Measurements from ENCODE around the gene WDR44.
A peak's percentile ranks its signal among the peaks of the same experiment; 100 is the strongest.
"Not testable (repeated sequence)": the region's sequence is repeated elsewhere in the genome, so short reads cannot be mapped to it uniquely, and the experiment has no call there.

WDR44 gene, protein sequence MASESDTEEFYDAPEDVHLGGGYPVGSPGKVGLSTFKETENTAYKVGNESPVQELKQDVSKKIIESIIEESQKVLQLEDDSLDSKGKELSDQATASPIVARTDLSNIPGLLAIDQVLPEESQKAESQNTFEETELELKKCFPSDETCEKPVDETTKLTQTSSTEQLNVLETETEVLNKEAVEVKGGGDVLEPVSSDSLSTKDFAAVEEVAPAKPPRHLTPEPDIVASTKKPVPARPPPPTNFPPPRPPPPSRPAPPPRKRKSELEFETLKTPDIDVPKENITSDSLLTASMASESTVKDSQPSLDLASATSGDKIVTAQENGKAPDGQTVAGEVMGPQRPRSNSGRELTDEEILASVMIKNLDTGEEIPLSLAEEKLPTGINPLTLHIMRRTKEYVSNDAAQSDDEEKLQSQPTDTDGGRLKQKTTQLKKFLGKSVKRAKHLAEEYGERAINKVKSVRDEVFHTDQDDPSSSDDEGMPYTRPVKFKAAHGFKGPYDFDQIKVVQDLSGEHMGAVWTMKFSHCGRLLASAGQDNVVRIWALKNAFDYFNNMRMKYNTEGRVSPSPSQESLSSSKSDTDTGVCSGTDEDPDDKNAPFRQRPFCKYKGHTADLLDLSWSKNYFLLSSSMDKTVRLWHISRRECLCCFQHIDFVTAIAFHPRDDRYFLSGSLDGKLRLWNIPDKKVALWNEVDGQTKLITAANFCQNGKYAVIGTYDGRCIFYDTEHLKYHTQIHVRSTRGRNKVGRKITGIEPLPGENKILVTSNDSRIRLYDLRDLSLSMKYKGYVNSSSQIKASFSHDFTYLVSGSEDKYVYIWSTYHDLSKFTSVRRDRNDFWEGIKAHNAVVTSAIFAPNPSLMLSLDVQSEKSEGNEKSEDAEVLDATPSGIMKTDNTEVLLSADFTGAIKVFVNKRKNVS
- total RNA-seq, result 29.4 to 68.6 (median 52.2) reads per million in 9 experiments

DNA sequence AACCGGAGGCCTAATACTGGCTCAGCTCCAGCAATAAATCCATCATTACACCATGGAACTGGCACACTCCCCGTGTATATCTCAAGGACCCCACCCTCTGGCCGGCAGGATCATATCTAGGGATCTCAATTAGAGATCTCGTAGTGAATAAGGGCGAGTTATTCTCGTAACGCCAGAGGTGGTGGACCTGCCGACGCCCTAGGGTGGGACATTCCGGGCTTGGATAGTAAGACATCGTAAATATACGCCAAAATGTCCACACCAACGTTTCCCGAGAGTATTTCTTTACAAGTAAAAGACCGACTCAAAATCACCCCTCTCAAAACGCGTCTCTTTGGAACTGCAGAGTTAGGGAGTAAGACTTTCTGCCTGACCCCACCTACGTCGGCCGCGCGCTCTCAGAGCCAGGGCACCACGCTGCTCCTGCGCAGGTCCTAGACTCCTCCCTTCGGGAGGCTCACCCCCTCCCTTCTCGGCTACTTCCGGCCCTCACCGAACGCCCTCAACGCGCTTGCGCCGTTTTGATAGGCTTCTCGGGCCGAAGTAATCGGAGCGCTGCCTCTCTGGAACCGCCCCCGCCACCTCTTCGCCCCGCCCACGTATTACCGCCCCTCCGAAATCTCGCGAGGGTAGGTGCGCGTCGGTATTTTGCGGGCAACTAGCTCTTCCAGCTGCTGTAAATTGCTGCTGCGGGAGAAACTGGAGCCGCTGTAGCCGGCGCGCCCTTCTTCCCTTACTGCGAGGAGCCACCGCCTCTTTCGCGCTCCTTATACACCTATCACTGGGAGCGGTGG is at the start of gene WDR44:
TSS of gene WDR44 (plus strand) at position 643 of the 794 bp plus-strand sequence. CDS start 398 bp downstream, outside the sequence.
- peak; percentile 87 for ATAC-seq (replicated peaks)
- DNase-seq, result peak; percentile 90 to 94 (median 91)
- H3K27ac Mint-ChIP-seq, result peak within 1 kb of the TSS; percentile 95 to 98
- peak within 1 kb of the TSS; percentile 95 to 98 for H3K4me3 Mint-ChIP-seq
- H3K36me3 Mint-ChIP-seq (ENCODE audit: insufficient read depth), result peaks cover 15% of the 10 kb centered on the region
- H3K9me3 Mint-ChIP-seq, result peaks cover 0 to 1% of the 10 kb centered on the region in 2 donors
- H3K4me1 Mint-ChIP-seq (ENCODE audit: low read depth in 2 of 2), result peaks cover 7 to 34% of the 10 kb centered on the region in 2 donors
- no peaks in the 10 kb centered on the region for H3K27me3 Mint-ChIP-seq

DNA sequence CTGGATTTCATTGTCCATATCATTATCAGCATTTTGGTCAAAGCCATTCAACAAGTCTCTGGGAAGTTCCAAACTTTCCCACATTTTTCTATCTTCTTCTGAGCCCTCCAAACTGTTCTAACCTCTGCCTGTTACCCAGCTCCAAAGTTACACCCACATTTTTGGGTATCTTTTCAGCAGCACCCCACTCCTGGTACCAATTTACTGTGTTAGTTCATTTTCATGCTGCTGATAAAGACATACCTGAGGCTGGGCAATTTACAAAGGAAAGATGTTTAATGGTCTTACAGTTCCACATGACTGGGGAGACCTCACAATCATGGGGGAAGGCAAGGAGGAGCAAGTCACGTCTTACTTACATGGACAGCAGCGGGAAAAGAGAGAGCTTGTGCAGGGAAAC is 40.1 kb upstream of the WDR44 start:
- H3K27me3 Mint-ChIP-seq; H3K27ac Mint-ChIP-seq; H3K4me1 Mint-ChIP-seq (ENCODE audit: low read depth in 2 of 2); H3K9me3 Mint-ChIP-seq; H3K36me3 Mint-ChIP-seq (ENCODE audit: insufficient read depth); DNase-seq; ATAC-seq (replicated peaks); H3K4me3 Mint-ChIP-seq: not testable (repeated sequence)

DNA sequence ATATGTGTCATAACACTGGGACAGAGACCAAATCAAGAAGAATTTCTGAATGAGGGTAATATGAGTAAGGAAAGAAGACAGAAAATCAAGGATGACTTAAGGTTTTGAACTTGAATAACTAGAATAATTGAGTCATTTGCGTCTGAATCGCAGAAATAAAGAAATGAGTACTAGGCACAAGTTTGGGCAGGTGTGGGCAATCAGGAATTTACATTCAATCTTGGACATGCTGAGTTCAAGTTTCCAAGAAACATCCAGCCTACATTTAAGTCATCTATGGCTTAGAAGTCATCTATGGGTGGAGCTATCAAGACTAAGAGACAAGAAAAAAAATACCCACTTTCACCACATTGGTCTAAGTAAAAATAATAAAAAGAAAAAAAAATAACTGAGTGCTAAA is 30.4 kb upstream of the WDR44 start:
- DNase-seq (no peak), ATAC-seq (replicated peaks) (no peak)
- Mint-ChIP-seq H3K27me3 (peaks cover 16 to 18% of the 10 kb centered on the region in 2 donors), H3K9me3 (no peaks in the 10 kb centered on the region), H3K27ac (no peak overlapping the region), H3K4me1 (ENCODE audit: low read depth in 2 of 2) (no peaks in the 10 kb centered on the region), H3K4me3 (no peak overlapping the region), H3K36me3 (ENCODE audit: insufficient read depth) (no peaks in the 10 kb centered on the region)

DNA sequence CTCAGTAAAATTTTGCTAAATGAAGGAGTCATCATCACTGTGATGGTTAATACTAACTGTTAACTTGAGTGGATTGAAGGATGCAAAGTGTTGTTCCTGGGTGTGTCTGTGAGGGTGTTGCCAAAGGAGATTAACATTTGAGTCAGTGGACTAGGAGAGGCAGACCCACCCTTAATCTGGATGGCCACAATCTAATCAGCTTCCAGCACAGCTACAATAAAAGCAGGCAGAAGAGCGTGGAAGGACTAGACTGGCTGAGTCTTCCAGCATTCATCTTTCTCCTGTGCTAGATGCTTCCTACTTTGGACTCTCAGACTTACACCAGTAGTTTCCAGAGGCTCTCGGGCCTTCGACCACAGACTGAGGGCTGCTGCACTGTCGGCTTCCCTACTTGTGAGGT is 21.3 kb upstream of the WDR44 start:
- ATAC-seq (replicated peaks) (no peak), DNase-seq (no peak)
- no peaks in the 10 kb centered on the region for H3K9me3 Mint-ChIP-seq
- no peaks in the 10 kb centered on the region for H3K36me3 Mint-ChIP-seq (ENCODE audit: insufficient read depth)
- no peaks in the 10 kb centered on the region for H3K4me1 Mint-ChIP-seq (ENCODE audit: low read depth in 2 of 2)
- H3K27me3 Mint-ChIP-seq, result no peaks in the 10 kb centered on the region
- H3K4me3 Mint-ChIP-seq, result no peak overlapping the region
- no peak overlapping the region for H3K27ac Mint-ChIP-seq

DNA sequence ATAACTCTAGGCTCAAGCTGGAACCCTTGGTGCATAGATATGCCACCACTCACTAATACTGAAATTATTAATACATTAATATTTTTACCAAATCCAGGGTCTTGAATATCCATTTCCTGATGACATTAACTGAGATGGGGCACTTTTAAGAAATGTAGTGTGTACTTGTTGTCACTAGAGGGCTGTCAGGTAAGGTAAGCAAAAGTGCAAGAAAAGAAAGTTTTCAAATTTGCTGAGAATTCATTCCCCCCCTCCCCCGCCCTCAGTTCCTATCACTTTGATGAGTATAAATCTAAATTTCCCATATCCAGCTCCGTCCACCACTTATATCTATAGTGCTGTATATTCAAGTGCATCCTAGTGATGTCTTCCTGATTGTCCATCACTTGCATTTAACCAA is 20.5 kb upstream of the WDR44 start:
- Mint-ChIP-seq H3K27ac (no peak overlapping the region), H3K27me3 (no peaks in the 10 kb centered on the region), H3K4me3 (no peak overlapping the region), H3K36me3 (ENCODE audit: insufficient read depth) (no peaks in the 10 kb centered on the region), H3K4me1 (ENCODE audit: low read depth in 2 of 2) (no peaks in the 10 kb centered on the region), H3K9me3 (no peaks in the 10 kb centered on the region)
- no peak for DNase-seq
- no peak for ATAC-seq (replicated peaks)

DNA sequence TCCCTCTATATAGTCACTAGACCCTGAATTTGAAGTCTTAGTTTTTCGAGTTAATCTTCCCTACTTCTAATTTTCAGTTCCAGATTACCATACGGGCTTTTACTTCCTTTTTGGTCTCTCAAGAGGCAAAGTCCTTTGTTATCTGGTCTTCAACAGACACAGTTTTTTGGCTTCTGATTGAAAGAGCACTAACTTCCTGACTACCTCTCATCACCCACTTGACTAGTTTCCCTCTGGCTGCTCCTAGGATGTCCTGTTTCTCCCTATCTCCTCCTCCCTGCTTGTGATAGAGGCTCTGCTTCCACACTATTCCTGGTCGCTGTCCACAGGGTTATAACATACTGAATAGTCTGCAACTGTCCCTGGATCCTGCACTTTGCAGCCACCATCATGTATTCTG is 16.7 kb upstream of the WDR44 start:
- H3K4me3 Mint-ChIP-seq, result no peak overlapping the region
- no peak overlapping the region for H3K27ac Mint-ChIP-seq
- no peaks in the 10 kb centered on the region for H3K36me3 Mint-ChIP-seq (ENCODE audit: insufficient read depth)
- H3K27me3 Mint-ChIP-seq, result no peaks in the 10 kb centered on the region
- H3K9me3 Mint-ChIP-seq, result no peaks in the 10 kb centered on the region
- ATAC-seq (replicated peaks) (no peak), DNase-seq (no peak)
- H3K4me1 Mint-ChIP-seq (ENCODE audit: low read depth in 2 of 2), result no peaks in the 10 kb centered on the region

DNA sequence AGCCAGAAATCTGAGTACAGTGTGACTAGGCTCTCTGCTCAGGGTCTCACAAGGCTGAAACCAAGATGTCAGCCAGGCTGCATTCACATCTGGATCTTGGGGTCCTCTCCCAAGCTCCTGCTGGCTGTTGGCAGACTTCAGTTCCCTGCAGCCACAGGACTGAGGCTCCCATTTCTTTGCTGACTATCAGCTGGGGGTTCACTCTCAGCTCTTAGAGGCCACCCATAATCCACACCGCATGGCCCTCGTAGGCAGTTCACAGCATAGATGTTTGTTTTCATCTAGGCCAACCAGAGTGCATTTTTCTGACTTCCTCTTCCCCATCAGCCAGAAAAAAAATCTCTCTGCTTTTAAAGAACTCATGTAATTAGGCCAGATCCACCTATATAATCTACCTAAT is 8.2 kb upstream of the WDR44 start:
- Mint-ChIP-seq H3K36me3 (ENCODE audit: insufficient read depth) (no peaks in the 10 kb centered on the region), H3K4me1 (ENCODE audit: low read depth in 2 of 2) (no peaks in the 10 kb centered on the region), H3K27me3 (no peaks in the 10 kb centered on the region), H3K27ac (no peak overlapping the region), H3K4me3 (no peak overlapping the region), H3K9me3 (peaks cover 0 to 1% of the 10 kb centered on the region in 2 donors)
- ATAC-seq (replicated peaks) (no peak), DNase-seq (no peak)

DNA sequence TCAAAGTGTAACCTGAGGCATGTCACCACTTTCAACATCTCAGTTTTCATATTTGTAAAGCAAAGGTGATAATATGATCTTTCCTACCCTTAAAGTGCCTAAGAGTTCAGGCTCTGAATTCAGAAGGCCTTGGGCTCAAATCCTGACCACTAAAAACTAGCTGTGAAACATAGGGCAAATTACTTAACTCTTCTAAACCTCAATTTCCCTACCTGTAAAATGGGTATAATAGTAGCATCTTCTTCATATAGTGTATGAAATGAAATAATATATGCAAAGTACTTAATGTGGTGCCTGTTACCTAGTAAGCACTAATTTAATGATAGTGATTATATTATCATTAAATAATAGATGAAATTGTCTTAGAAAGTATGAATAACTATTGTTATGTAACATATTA is 7.0 kb upstream of the WDR44 start:
- DNase-seq, result no peak
- no peaks in the 10 kb centered on the region for H3K27me3 Mint-ChIP-seq
- ATAC-seq (replicated peaks), result no peak
- no peak overlapping the region for H3K27ac Mint-ChIP-seq
- no peak overlapping the region for H3K4me3 Mint-ChIP-seq
- no peaks in the 10 kb centered on the region for H3K4me1 Mint-ChIP-seq (ENCODE audit: low read depth in 2 of 2)
- peaks cover 0 to 1% of the 10 kb centered on the region in 2 donors for H3K9me3 Mint-ChIP-seq
- H3K36me3 Mint-ChIP-seq (ENCODE audit: insufficient read depth), result no peaks in the 10 kb centered on the region

DNA sequence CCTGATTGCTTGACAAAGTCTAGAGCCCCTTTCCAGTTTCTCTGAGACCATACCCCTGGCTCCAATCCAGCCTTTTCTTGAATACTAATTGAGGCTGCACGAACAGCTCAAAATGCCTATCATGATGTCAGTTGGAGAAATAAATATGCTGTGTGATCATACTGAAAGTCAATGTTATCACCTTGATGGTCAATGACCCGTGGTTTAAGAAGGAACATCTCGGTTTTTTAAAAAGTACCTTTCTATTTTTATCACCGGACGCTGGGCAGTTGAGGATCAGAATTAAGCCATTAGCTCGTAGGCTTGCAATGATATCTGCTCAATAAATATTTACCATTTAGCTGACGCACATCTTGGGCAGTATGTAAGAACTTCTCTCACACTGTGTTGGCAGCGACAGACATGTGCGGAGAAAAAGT is 852 bp upstream of the WDR44 start:
- Mint-ChIP-seq H3K9me3 (peaks cover 0 to 1% of the 10 kb centered on the region in 2 donors), H3K4me3 (peak overlapping the region; percentile 95 to 98), H3K27ac (peak overlapping the region in 1 of 2 donors; percentile 98), H3K36me3 (ENCODE audit: insufficient read depth) (peaks cover 15% of the 10 kb centered on the region), H3K4me1 (ENCODE audit: low read depth in 2 of 2) (peaks cover 7 to 28% of the 10 kb centered on the region in 2 donors), H3K27me3 (no peaks in the 10 kb centered on the region)
- DNase-seq (no peak), ATAC-seq (replicated peaks) (no peak)

DNA sequence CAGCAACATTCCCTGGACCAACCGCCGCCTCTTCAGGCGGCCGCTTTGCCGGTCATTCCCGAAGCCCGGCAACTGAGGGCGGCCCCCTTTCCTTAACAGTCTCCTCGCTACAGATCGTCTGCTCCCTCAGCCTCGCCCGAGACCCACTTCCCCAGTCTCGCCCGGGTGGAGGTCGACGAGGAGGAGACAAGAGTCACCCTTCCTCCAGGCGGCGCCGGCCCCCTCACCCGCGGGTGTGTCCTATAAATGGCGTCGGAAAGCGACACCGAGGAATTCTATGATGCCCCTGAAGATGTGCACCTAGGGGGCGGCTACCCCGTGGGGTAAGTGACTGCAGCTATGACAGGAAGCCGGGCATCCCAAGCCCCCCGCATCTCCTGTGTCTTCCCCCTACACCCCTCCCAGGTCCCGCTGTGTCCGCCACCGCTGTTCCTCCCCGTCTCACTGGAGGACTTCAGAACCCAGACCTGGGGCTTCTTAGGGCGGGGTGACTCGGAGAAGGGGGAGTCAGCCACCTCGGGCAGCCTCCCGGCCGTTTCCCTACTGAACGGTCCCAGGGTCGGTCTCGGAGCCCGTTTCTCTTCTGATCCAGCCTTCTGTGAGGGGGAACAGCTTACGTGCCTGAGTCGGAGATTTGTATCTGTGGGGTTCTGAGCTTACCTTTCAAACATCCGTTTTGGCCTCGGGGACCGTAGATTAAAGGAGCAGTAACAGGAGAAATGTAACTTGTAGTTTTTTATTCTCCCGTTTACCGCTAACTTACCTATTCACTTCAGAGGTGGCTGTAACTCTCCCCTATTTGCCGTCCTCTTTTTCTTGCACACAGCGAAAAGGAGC is 570 bp downstream of the WDR44 start:
- H3K4me1 Mint-ChIP-seq (ENCODE audit: low read depth in 2 of 2), result peaks cover 7 to 36% of the 10 kb centered on the region in 2 donors
- H3K9me3 Mint-ChIP-seq, result no peaks in the 10 kb centered on the region
- H3K27ac Mint-ChIP-seq, result peak overlapping the region; percentile 95 to 98
- DNase-seq (peak; percentile 22 to 29 (median 27)), ATAC-seq (replicated peaks) (peak; percentile 44)
- H3K36me3 Mint-ChIP-seq (ENCODE audit: insufficient read depth), result peaks cover 15% of the 10 kb centered on the region
- peak overlapping the region; percentile 95 to 98 for H3K4me3 Mint-ChIP-seq
- no peaks in the 10 kb centered on the region for H3K27me3 Mint-ChIP-seq

DNA sequence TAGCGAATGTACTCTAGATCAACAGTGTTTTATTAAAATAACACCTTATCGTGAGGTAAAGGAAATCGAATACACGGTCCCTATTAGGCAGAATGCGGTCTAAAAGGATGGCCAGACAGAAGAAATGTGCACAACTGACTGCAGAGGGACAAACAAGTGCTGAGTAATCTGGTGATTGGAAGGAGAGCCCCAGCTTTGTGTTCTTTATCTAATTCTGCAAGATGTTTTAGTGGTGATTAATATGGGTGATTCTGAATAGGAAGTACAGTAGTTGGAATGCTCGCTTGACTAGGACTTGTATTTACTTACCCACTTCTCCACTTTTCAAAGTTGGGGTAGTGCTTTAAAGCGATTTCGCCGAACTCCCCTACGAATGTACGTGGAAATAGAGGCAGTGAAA is 1.2 kb downstream of the WDR44 start:
- H3K27ac Mint-ChIP-seq, result peak overlapping the region; percentile 95 to 98
- H3K9me3 Mint-ChIP-seq, result no peaks in the 10 kb centered on the region
- peaks cover 7 to 36% of the 10 kb centered on the region in 2 donors for H3K4me1 Mint-ChIP-seq (ENCODE audit: low read depth in 2 of 2)
- H3K27me3 Mint-ChIP-seq, result no peaks in the 10 kb centered on the region
- H3K4me3 Mint-ChIP-seq, result peak overlapping the region; percentile 95 to 98
- DNase-seq (no peak), ATAC-seq (replicated peaks) (no peak)
- H3K36me3 Mint-ChIP-seq (ENCODE audit: insufficient read depth), result peaks cover 15% of the 10 kb centered on the region

DNA sequence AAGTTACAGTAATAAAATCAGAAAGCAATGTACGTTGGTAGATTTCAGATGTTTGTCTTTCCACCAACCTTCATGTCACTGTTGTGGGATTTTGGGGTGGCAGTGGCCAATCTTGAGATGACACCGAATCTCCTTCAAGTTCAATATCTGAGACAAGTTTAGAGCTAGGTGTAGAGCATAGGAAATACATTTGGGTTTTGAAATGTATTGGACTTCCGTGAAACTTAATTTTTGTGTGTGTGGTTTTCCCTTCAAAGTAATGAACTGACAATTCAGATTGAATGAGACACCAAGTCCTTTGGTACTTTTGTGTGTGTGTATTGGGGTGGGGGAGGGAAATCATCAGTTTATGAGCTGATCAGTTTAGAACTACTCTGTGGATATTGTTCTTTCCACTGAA is 1.8 kb downstream of the WDR44 start:
- H3K27ac Mint-ChIP-seq, result peak overlapping the region; percentile 95 to 98
- H3K9me3 Mint-ChIP-seq, result no peaks in the 10 kb centered on the region
- peak overlapping the region; percentile 95 to 98 for H3K4me3 Mint-ChIP-seq
- ATAC-seq (replicated peaks) (no peak), DNase-seq (no peak)
- peaks cover 15% of the 10 kb centered on the region for H3K36me3 Mint-ChIP-seq (ENCODE audit: insufficient read depth)
- H3K4me1 Mint-ChIP-seq (ENCODE audit: low read depth in 2 of 2), result peaks cover 10 to 40% of the 10 kb centered on the region in 2 donors
- no peaks in the 10 kb centered on the region for H3K27me3 Mint-ChIP-seq
